Colonic mucosa (tissue), 4 donors: ENCODE results near the gene PINK1. TPM values are rescaled to one million over a fixed set of nuclear protein-coding genes. Genes with fewer than 3 reads are reported as not detected.

Source experiments
- DNase-seq: peaks from one replicate; pipeline ENCODE4 v3.0.0-alpha.2; 2020
- H3K27ac ChIP-seq: fragments of 200-600 bp; one replicate; pipeline ENCODE4 v1.8.0; 2021
- H3K27me3 ChIP-seq: fragments of 200-600 bp; one replicate; pipeline ENCODE4 v1.8.0; 2021
- H3K36me3 ChIP-seq: fragments of 200-600 bp; one replicate; pipeline ENCODE4 v1.8.0; 2021
- H3K4me1 ChIP-seq: fragments of 200-600 bp; one replicate; pipeline ENCODE4 v1.8.0; 2021; ENCODE audit warnings: mild to moderate bottlenecking
- H3K4me3 ChIP-seq: fragments of 200-600 bp; one replicate; pipeline ENCODE4 v1.8.0; 2021
- H3K9ac ChIP-seq, 2 donors: one replicate each; pipeline ENCODE4 v1.7.0; 2013; ENCODE audit warnings: control low read depth in 2 of 2, low read depth in 2 of 2, low read length in 2 of 2
- H3K9me3 ChIP-seq: fragments of 200-600 bp; one replicate; pipeline ENCODE4 v1.8.0; 2021
- intact Hi-C: fragments of 100-400 bp; cut with DNase I; formaldehyde crosslinking; loops from one replicate; pipeline ENCODE4 v1.14.1; 2022
- total RNA-seq, 2 donors: library from RNA; stranded (reverse); fragmentation: NEBNext Ultra II Directional in 1 of 2; extraction: Animal tissue kit (Norgen Biotek cat#: 25700) in 1 of 2; gene quantifications; one replicate each; pipeline ENCODE4 v1.2.1, GENCODE V29; 2021
- TF ChIP-seq, protein P1 (sequence below): fragments of 200-600 bp; IDR thresholded peaks from one replicate; pipeline ENCODE4 v1.8.0; 2022; ENCODE audit warnings: antibody characterized with exemption, mild to moderate bottlenecking
- donor health status: healthy.
- donor health status: DM: no; HTN: no; CAD: no.
- donor health status: DM: no; HTN: no; CAD: no.

Gene PINK1
- total RNA-seq, 2 donors from 2014 or later, result 49.7 to 119 TPM

DNA sequence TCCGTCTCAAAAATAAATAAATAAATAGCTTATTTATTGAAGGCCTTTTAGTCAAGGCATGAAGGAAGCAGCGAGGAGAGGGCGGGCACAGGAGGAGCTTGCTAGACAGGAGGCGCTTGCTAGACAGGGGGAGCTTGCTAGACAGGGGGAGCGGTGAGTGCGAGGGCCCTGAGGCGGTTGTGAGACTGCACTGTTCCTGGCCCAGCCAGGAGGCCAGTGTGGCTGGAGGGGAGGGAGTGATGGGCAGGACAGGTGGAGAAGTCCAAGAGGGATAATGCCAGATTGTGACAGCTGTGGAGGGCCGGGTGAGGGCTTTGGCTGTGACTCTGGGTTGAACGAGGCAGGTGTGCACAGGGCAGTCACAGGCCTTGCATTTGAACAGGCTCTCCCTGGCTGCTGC lies 66.3 kb downstream of the PINK1 start:
- Histone ChIP-seq H3K27ac (no peak overlapping the region), H3K4me1 (peaks cover 3% of the 10 kb centered on the region), H3K27me3 (no peaks in the 10 kb centered on the region), H3K4me3 (no peak overlapping the region), H3K9ac (no peak overlapping the region), H3K36me3 (no peaks in the 10 kb centered on the region), H3K9me3 (no peaks in the 10 kb centered on the region)
- intact Hi-C loops, result loop anchor here (5.0 kb wide), 1 partner anchor 498 kb away; no protein-coding TSS in a partner anchor
- TF ChIP-seq, protein P1, sequence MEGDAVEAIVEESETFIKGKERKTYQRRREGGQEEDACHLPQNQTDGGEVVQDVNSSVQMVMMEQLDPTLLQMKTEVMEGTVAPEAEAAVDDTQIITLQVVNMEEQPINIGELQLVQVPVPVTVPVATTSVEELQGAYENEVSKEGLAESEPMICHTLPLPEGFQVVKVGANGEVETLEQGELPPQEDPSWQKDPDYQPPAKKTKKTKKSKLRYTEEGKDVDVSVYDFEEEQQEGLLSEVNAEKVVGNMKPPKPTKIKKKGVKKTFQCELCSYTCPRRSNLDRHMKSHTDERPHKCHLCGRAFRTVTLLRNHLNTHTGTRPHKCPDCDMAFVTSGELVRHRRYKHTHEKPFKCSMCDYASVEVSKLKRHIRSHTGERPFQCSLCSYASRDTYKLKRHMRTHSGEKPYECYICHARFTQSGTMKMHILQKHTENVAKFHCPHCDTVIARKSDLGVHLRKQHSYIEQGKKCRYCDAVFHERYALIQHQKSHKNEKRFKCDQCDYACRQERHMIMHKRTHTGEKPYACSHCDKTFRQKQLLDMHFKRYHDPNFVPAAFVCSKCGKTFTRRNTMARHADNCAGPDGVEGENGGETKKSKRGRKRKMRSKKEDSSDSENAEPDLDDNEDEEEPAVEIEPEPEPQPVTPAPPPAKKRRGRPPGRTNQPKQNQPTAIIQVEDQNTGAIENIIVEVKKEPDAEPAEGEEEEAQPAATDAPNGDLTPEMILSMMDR, result no peak
- DNase-seq, result no peak

DNA sequence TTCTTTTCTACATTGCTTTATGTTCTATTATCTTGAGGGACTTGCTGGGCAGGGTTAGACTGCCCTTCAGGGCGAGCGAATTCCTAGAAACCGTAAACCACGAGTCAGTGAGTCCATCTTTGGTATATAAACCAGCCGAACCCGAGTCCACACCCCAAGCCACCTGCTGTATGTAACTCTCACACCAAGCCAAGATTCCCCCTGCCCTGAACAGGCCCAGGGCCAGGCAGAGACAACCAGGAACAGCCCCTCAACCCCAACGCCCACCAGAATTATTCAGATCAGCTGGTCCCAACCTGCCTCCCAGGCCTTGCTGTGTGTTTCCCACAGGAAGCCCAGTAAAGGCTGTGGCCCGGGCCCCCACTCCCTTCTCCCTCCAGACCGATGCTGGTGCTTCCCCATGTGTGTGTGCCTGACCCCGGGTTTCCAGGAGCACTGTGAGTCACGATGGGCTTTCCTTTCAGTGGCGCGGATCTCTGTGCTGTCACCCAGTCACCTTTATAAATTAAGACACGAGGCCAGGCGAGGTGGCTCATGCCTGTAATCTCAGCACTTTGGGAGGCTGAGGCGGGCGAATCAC lies 67.5 kb downstream of the PINK1 start:
- intact Hi-C loops, result no loop called here
- no peak overlapping the region for H3K9ac ChIP-seq
- H3K27me3 ChIP-seq, result no peaks in the 10 kb centered on the region
- H3K27ac ChIP-seq, result no peak overlapping the region
- peaks cover 3% of the 10 kb centered on the region for H3K4me1 ChIP-seq
- no peaks in the 10 kb centered on the region for H3K36me3 ChIP-seq
- no peaks in the 10 kb centered on the region for H3K9me3 ChIP-seq
- no peak overlapping the region for H3K4me3 ChIP-seq
- TF ChIP-seq, protein P1, result no peak
- DNase-seq, result no peak

Other genes starting within 250 kb of the PINK1 start
- 100 to 1,000 TPM; 133 to 182 TPM for gene CAMK2N1, start 147.2 kb upstream of the PINK1 start, total RNA-seq
- 10 to 100 TPM; 29.8 to 34.1 TPM for gene MUL1, start 125.3 kb upstream of the PINK1 start, total RNA-seq
- under 1 TPM; 0.16 to 0.27 TPM for gene FAM43B, start 80.9 kb upstream of the PINK1 start, total RNA-seq
- 100 to 1,000 TPM in 1 of 2 donors, 10 to 100 TPM in 1; 29.1 to 110 TPM for gene CDA, start 44.4 kb upstream of the PINK1 start, total RNA-seq
- 100 to 1,000 TPM; 233 to 364 TPM for gene DDOST, start 27.9 kb downstream of the PINK1 start, total RNA-seq
- gene KIF17, start 84.5 kb downstream of the PINK1 start, total RNA-seq, result 1 to 10 TPM in 1 of 2 donors, under 1 TPM in 1; 0.27 to 1.4 TPM
- under 1 TPM in 1 of 2 donors, not detected in 1; 0.12 TPM for gene SH2D5, start 99.2 kb downstream of the PINK1 start, total RNA-seq
- gene HP1BP3, start 153.8 kb downstream of the PINK1 start, total RNA-seq, result 100 to 1,000 TPM; 165 to 210 TPM